ENCODE data around the gene MCC.

DNA sequence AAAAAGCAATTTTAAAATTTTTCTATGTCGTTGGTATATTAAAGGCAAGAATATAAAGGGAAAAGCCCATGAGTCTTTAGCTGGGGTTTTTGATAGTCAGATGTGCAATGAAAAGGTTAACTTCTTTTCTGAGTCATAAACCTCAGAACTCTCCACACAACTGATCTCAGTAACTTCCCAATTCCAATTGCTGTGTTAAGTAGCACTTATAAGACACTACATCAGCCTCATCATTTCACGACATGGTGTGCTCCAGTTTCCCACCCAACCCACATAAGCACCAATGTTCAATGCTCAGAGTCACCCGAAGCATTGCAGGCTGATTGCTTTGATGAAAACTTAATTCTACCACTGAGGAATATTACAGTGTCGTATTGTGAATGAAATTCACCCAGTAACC is 209.3 kb downstream of the MCC start:
- TF ChIP-seq, protein P1, sequence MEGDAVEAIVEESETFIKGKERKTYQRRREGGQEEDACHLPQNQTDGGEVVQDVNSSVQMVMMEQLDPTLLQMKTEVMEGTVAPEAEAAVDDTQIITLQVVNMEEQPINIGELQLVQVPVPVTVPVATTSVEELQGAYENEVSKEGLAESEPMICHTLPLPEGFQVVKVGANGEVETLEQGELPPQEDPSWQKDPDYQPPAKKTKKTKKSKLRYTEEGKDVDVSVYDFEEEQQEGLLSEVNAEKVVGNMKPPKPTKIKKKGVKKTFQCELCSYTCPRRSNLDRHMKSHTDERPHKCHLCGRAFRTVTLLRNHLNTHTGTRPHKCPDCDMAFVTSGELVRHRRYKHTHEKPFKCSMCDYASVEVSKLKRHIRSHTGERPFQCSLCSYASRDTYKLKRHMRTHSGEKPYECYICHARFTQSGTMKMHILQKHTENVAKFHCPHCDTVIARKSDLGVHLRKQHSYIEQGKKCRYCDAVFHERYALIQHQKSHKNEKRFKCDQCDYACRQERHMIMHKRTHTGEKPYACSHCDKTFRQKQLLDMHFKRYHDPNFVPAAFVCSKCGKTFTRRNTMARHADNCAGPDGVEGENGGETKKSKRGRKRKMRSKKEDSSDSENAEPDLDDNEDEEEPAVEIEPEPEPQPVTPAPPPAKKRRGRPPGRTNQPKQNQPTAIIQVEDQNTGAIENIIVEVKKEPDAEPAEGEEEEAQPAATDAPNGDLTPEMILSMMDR (IDR thresholded peaks at IDR 0.05) = no peak
- no peak for TF ChIP-seq POLR2AphosphoS5 (IDR thresholded peaks at IDR 0.05)
- no peak for TF ChIP-seq POLR2A (IDR thresholded peaks at IDR 0.05)

All from upper lobe of left lung (tissue), 4 donors.